ENCODE results near the gene XPC. TPM values are rescaled to one million over a fixed set of nuclear protein-coding genes. Genes with fewer than 3 reads are reported as not detected.
A peak's percentile ranks its signal among the peaks of the same experiment; 100 is the strongest.

XPC gene
- total and polyA plus RNA-seq, 2 donors (not counting 3 experiments of a cell fraction or from before 2014, with no cell fraction given) = 11.9 to 36.8 TPM

- intact Hi-C loops (cut with micrococcal nuclease) = loop anchor here (5.0 kb wide), 1 partner anchor 198 kb away; the partner anchor contains the start of gene SLC6A6
- dilution Hi-C loops (cut with MboI; ENCODE audit: extremely low pct_ligation_motif_present, low sequenced_read_pairs) = no loop called here
- Histone ChIP-seq H3K27ac (ENCODE audit: insufficient read depth, low read depth, low read length) (no peak overlapping the region), H3K4me3 (replicated peaks in 1 of 3; ENCODE audit: insufficient read depth in 1 of 3, low read depth in 1 of 3, low read length in 3 of 3) (no peak overlapping the region), H4K20me1 (replicated peaks; ENCODE audit: control insufficient read depth, extremely low read depth, insufficient read depth, low read length) (no peaks in the 10 kb centered on the region), H3K9me3 (replicated peaks; ENCODE audit: control insufficient read depth, insufficient read depth, low read length) (no peaks in the 10 kb centered on the region), H3K27me3 (ENCODE audit: control insufficient read depth in 2 of 2, insufficient read depth in 2 of 2, low read length in 2 of 2) (no peaks in the 10 kb centered on the region), H3K4me1 (ENCODE audit: control insufficient read depth, extremely low read depth, insufficient read depth, low read length) (peaks cover 2% of the 10 kb centered on the region), H3K4me2 (ENCODE audit: insufficient read depth, low read length) (no peak overlapping the region), H3K9me1 (replicated peaks; ENCODE audit: control insufficient read depth, extremely low read depth, insufficient read depth, low read length) (no peaks in the 10 kb centered on the region), H3K79me2 (ENCODE audit: control insufficient read depth, insufficient read depth, low read length) (no peaks in the 10 kb centered on the region), H2AFZ (ENCODE audit: low read depth, low read length) (no peak overlapping the region), H3K36me3 (ENCODE audit: control insufficient read depth in 2 of 2, extremely low read depth in 1 of 2, insufficient read depth in 2 of 2, low read length in 2 of 2) (no peaks in the 10 kb centered on the region), H3K9ac (replicated peaks; ENCODE audit: extremely low read depth, insufficient read depth, low read length) (no peak overlapping the region)
- TF ChIP-seq JUN (IDR thresholded peaks at IDR 0.05; ENCODE audit: borderline replicate concordance, insufficient read depth, insufficient read length, low read depth) (no peak), GATA2 (IDR thresholded peaks at IDR 0.05; ENCODE audit: insufficient read depth, insufficient read length, low read depth, low read length) (no peak), POLR2A (IDR thresholded peaks at IDR 0.05; ENCODE audit: low read depth, low read length) (no peak), EZH2 (IDR thresholded peaks at IDR 0.05; ENCODE audit: borderline replicate concordance, low read depth, low read length, severe bottlenecking) (no peak), FOS (IDR thresholded peaks at IDR 0.05; ENCODE audit: borderline replicate concordance, insufficient read depth, low read length) (no peak), MYC (IDR thresholded peaks at IDR 0.05; ENCODE audit: low read depth, low read length) (no peak), MAX (IDR thresholded peaks at IDR 0.05; ENCODE audit: insufficient read depth, insufficient read length) (no peak), CTCF (IDR thresholded peaks at IDR 0.05; ENCODE audit: extremely low read depth in 1 of 2, insufficient read depth in 1 of 2, low read depth in 1 of 2, low read length in 2 of 2) (no peak), POLR2AphosphoS5 (IDR thresholded peaks at IDR 0.05; ENCODE audit: insufficient read depth, low read depth, low read length) (no peak)
- FAIRE-seq = no peak
- DNase-seq (ENCODE audit: low read depth, low spot score) = peak; percentile 14
- POLR2A ChIA-PET = interaction anchor here (0.5 kb wide), 1 partner anchor 14 kb away, joined by 3 read pairs; no protein-coding TSS in a partner anchor
- BruUV-seq (replicated peaks) = no TSS peak
- CTCF ChIA-PET = interaction anchor here (0.8 to 5.1 kb wide), 24 partner anchors 8 to 576 kb away, joined by 3 to 168 read pairs (median 16); partner anchors contain the start of gene CCDC174
Observed at GRCh38 chr3:14204515-14205284, 26.3 kb upstream of the XPC start.

Measured in endothelial cell of umbilical vein (primary cell).